ENCODE measurements around the gene RAB37.

- TF ChIP-seq CTCF (IDR thresholded peaks at IDR 0.05; ENCODE audit: low read depth, low read length), result no peak
- TF ChIP-seq POLR2A (IDR thresholded peaks at IDR 0.05; ENCODE audit: extremely low read depth, insufficient read length), result no peak
- no peak for TF ChIP-seq MAX (IDR thresholded peaks at IDR 0.05; ENCODE audit: low read depth, low read length)
These were observed 2.8 kb upstream of the RAB37 start for GRCh38 chr17:74734256-74734655.

Data from NB4 (cell line).